ENCODE results near the gene PRAMEF2. TPM values are rescaled to one million over a fixed set of nuclear protein-coding genes. Genes with fewer than 3 reads are reported as not detected.
"Not testable (repeated sequence)": the region's sequence is repeated elsewhere in the genome, so short reads cannot be mapped to it uniquely, and the experiment has no call there.

PRAMEF2 gene
- total and polyA plus RNA-seq, 2 donors from 2014 or later = not detected

DNA sequence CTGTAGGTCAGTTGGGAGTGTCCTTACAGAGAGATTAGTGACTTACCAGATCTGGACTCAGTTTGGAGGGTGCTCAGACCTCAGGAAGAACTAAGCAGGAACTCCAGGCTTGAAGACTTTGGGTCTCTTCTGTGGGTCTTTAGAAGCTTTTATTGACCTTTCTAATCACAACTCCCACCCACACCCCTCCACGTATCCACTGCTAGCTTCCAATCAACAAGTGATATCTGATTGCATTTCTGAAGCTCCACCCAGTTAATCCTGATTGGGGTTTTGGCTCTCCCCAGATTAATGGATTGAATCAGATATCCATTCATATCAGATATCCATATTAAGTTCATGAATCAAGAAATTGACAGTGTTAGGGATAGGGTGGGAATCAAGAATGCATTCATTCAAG lies 41.3 kb downstream of the PRAMEF2 start, which contains the start of gene PRAMEF10:
TSS of gene PRAMEF10 (minus strand) at position 101 of the 400 bp plus-strand sequence. CDS start 2,423 bp downstream, outside the sequence.
- H3K27me3 ChIP-seq (ENCODE audit: control insufficient read depth, insufficient read depth, low read length); H3K4me3 ChIP-seq (ENCODE audit: low read length in 3 of 3); H3K27ac ChIP-seq (ENCODE audit: low read depth in 2 of 2, low read length in 2 of 2); H3K9me3 ChIP-seq (ENCODE audit: control insufficient read depth in 2 of 3, insufficient read depth in 1 of 3, low read length in 3 of 3); intact Hi-C loops (cut with DNase I); FAIRE-seq; H3K9ac ChIP-seq (ENCODE audit: low read length in 3 of 3); H3K36me3 ChIP-seq (ENCODE audit: control insufficient read depth in 2 of 3, insufficient read depth in 3 of 3, low read length in 3 of 3); H3K4me1 ChIP-seq (ENCODE audit: control insufficient read depth in 2 of 3, insufficient read depth in 2 of 3, low read depth in 1 of 3, low read length in 3 of 3); DNase-seq: not testable (repeated sequence)

DNA sequence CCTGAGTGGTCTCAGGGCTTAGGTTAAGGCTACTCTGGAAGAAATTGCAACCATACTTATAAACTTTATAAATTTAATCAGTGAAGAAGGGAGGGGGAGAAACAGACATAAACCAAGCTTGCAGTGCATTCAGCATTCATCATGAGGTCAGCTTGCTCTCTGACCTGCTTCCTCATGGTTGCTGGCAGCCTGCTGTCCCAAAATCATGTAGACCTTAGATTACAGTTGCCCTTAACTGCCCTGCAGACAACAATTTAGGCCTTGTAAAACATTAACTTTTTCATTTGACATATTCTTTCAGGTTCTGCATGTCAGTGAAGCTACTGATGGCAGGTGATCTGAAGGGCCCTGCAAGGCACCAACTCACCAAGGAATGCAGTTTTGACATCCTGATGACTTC lies 42.3 kb downstream of the PRAMEF2 start:
- H3K9ac ChIP-seq (ENCODE audit: low read length in 3 of 3); DNase-seq; H3K27ac ChIP-seq (ENCODE audit: low read depth in 2 of 2, low read length in 2 of 2); H3K4me3 ChIP-seq (ENCODE audit: low read length in 3 of 3); H3K4me1 ChIP-seq (ENCODE audit: control insufficient read depth in 2 of 3, insufficient read depth in 2 of 3, low read depth in 1 of 3, low read length in 3 of 3); H3K9me3 ChIP-seq (ENCODE audit: control insufficient read depth in 2 of 3, insufficient read depth in 1 of 3, low read length in 3 of 3); intact Hi-C loops (cut with DNase I); FAIRE-seq; H3K36me3 ChIP-seq (ENCODE audit: control insufficient read depth in 2 of 3, insufficient read depth in 3 of 3, low read length in 3 of 3); H3K27me3 ChIP-seq (ENCODE audit: control insufficient read depth, insufficient read depth, low read length): not testable (repeated sequence)

DNA sequence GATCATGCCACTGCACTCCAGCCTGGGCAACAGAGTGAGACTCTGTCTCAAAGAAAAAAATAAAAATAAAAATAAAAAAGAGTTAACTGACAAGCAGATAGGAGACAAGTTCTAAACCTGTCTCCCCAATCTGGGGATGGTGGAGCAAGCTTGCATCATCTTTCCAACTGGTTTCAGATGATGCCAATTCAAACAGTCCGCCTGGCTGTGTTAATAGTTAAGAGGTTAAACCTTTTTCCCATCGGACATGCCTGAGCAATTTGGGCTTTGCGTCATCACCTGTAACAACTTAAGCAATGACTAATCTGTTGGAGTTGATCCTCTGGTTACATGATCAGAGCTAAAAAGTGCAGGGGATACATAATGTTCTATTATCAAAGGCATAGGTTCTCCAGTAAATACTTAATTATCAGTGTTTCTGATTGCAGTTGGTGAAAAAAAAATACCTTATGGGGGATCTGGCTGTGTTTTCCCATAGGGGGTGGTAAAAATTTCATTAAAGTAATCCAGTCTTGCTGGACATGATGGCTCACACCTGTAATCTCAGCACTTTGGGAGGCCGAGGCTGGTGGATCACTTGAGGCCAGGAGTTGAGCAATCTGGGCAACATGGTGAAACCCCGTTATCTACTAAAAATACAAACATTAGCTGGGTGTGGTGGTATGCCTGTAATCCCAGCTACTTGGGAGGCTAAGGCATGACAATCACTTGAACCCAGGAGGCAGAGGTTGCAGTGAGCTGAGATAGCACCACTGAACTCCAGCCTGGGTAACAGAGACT lies 47.1 kb downstream of the PRAMEF2 start:
- DNase-seq; FAIRE-seq; intact Hi-C loops (cut with DNase I); H3K36me3 ChIP-seq (ENCODE audit: control insufficient read depth in 2 of 3, insufficient read depth in 3 of 3, low read length in 3 of 3); H3K9me3 ChIP-seq (ENCODE audit: control insufficient read depth in 2 of 3, insufficient read depth in 1 of 3, low read length in 3 of 3); H3K9ac ChIP-seq (ENCODE audit: low read length in 3 of 3); H3K4me3 ChIP-seq (ENCODE audit: low read length in 3 of 3); H3K27me3 ChIP-seq (ENCODE audit: control insufficient read depth, insufficient read depth, low read length); H3K4me1 ChIP-seq (ENCODE audit: control insufficient read depth in 2 of 3, insufficient read depth in 2 of 3, low read depth in 1 of 3, low read length in 3 of 3); H3K27ac ChIP-seq (ENCODE audit: low read depth in 2 of 2, low read length in 2 of 2): not testable (repeated sequence)

Other genes with a start within 250 kb of the PRAMEF2 start
- 44.8 TPM for gene DHRS3, start 238.9 kb upstream of the PRAMEF2 start, total RNA-seq
- gene DHRS3, start 238.9 kb upstream of the PRAMEF2 start, polyA plus RNA-seq (ENCODE audit: insufficient read depth, low read depth, low replicate concordance) = 97.1 TPM
- 0.16 TPM for gene AADACL4, start 213.0 kb upstream of the PRAMEF2 start, total RNA-seq
- 0.58 TPM for gene AADACL4, start 213.0 kb upstream of the PRAMEF2 start, polyA plus RNA-seq (ENCODE audit: insufficient read depth, low read depth, low replicate concordance)
- not detected for gene AADACL3, start 141.0 kb upstream of the PRAMEF2 start, total RNA-seq
- not detected for gene AADACL3, start 141.0 kb upstream of the PRAMEF2 start, polyA plus RNA-seq (ENCODE audit: insufficient read depth, low read depth, low replicate concordance)
- gene CFAP107, start 110.9 kb upstream of the PRAMEF2 start, total RNA-seq = not detected
- gene CFAP107, start 110.9 kb upstream of the PRAMEF2 start, polyA plus RNA-seq (ENCODE audit: insufficient read depth, low read depth, low replicate concordance) = not detected
- not detected for gene PRAMEF12, start 83.3 kb upstream of the PRAMEF2 start, total RNA-seq
- not detected for gene PRAMEF12, start 83.3 kb upstream of the PRAMEF2 start, polyA plus RNA-seq (ENCODE audit: insufficient read depth, low read depth, low replicate concordance)
- not detected for gene PRAMEF1, start 65.7 kb upstream of the PRAMEF2 start, total RNA-seq
- not detected for gene PRAMEF1, start 65.7 kb upstream of the PRAMEF2 start, polyA plus RNA-seq (ENCODE audit: insufficient read depth, low read depth, low replicate concordance)
- not detected for gene PRAMEF11, start 25.7 kb upstream of the PRAMEF2 start, total RNA-seq
- not detected for gene PRAMEF11, start 25.7 kb upstream of the PRAMEF2 start, polyA plus RNA-seq (ENCODE audit: insufficient read depth, low read depth, low replicate concordance)
- not detected for gene HNRNPCL1, start 8.4 kb upstream of the PRAMEF2 start, total RNA-seq
- not detected for gene HNRNPCL1, start 8.4 kb upstream of the PRAMEF2 start, polyA plus RNA-seq (ENCODE audit: insufficient read depth, low read depth, low replicate concordance)
- not detected for gene PRAMEF4, start 29.1 kb downstream of the PRAMEF2 start, total RNA-seq
- not detected for gene PRAMEF4, start 29.1 kb downstream of the PRAMEF2 start, polyA plus RNA-seq (ENCODE audit: insufficient read depth, low read depth, low replicate concordance)
- gene PRAMEF10, start 41.2 kb downstream of the PRAMEF2 start, total RNA-seq = not detected
- not detected for gene PRAMEF10, start 41.2 kb downstream of the PRAMEF2 start, polyA plus RNA-seq (ENCODE audit: insufficient read depth, low read depth, low replicate concordance)
- gene PRAMEF7, start 59.5 kb downstream of the PRAMEF2 start, total RNA-seq = not detected
- not detected for gene PRAMEF7, start 59.5 kb downstream of the PRAMEF2 start, polyA plus RNA-seq (ENCODE audit: insufficient read depth, low read depth, low replicate concordance)
- gene PRAMEF6, start 90.5 kb downstream of the PRAMEF2 start, total RNA-seq = not detected
- gene PRAMEF6, start 90.5 kb downstream of the PRAMEF2 start, polyA plus RNA-seq (ENCODE audit: insufficient read depth, low read depth, low replicate concordance) = not detected
- not detected for gene PRAMEF27, start 199.5 kb downstream of the PRAMEF2 start, total RNA-seq
- gene PRAMEF27, start 199.5 kb downstream of the PRAMEF2 start, polyA plus RNA-seq (ENCODE audit: insufficient read depth, low read depth, low replicate concordance) = not detected
- gene HNRNPCL3, start 203.7 kb downstream of the PRAMEF2 start, total RNA-seq = not detected
- gene HNRNPCL3, start 203.7 kb downstream of the PRAMEF2 start, polyA plus RNA-seq (ENCODE audit: insufficient read depth, low read depth, low replicate concordance) = not detected
- not detected for gene PRAMEF25, start 213.7 kb downstream of the PRAMEF2 start, total RNA-seq
- not detected for gene PRAMEF25, start 213.7 kb downstream of the PRAMEF2 start, polyA plus RNA-seq (ENCODE audit: insufficient read depth, low read depth, low replicate concordance)

Data from kidney (tissue), 11 donors.